Activated naive CD4-positive, alpha-beta T cell treated with Interleukin-2 at 50 U/mL for 16 hours (primary cell): Measurements from ENCODE around the gene PDCD1.
"Not testable (repeated sequence)": the region's sequence is repeated elsewhere in the genome, so short reads cannot be mapped to it uniquely, and the experiment has no call there.

Source experiments
- DNase-seq: peaks from one replicate; pipeline ENCODE4 v3.0.0-alpha.2; 2020

The PDCD1 gene

GRCh38 chr2:241850544-241851324 is 8.0 kb downstream of the PDCD1 start:
- DNase-seq, result peak; percentile 1

GRCh38 chr2:241849616-241850543 is 8.8 kb downstream of the PDCD1 start:
- peak; percentile 1 for DNase-seq

- peak; percentile 1 for DNase-seq
These were observed 9.7 kb downstream of the PDCD1 start for GRCh38 chr2:241848761-241849615.

- no peak for DNase-seq
These were observed 12.3 kb downstream of the PDCD1 start for GRCh38 chr2:241846406-241846805.

GRCh38 chr2:241844831-241845578 is 13.7 kb downstream of the PDCD1 start:
- DNase-seq, result no peak

GRCh38 chr2:241844066-241844728 is 14.5 kb downstream of the PDCD1 start:
- peak; percentile 85 for DNase-seq

- no peak for DNase-seq
These were observed 15.2 kb downstream of the PDCD1 start for GRCh38 chr2:241843321-241844065.

GRCh38 chr2:241842620-241843211 is 16.0 kb downstream of the PDCD1 start:
- DNase-seq, result peak; percentile 60

- no peak for DNase-seq
These were observed 16.7 kb downstream of the PDCD1 start for GRCh38 chr2:241842067-241842415.

GRCh38 chr2:241841181-241842066 is 17.3 kb downstream of the PDCD1 start:
- DNase-seq, result no peak

GRCh38 chr2:241837197-241837965 is 21.3 kb downstream of the PDCD1 start:
- no peak for DNase-seq

- no peak for DNase-seq
These were observed 22.4 kb downstream of the PDCD1 start for GRCh38 chr2:241836292-241836691.

GRCh38 chr2:241835611-241836010 is 23.1 kb downstream of the PDCD1 start:
- DNase-seq, result no peak

- DNase-seq, result no peak
These were observed 24.0 kb downstream of the PDCD1 start for GRCh38 chr2:241834527-241835210.

- DNase-seq, result not testable (repeated sequence)
These were observed 24.8 kb downstream of the PDCD1 start for GRCh38 chr2:241833756-241834526.

GRCh38 chr2:241833101-241833663 is 25.5 kb downstream of the PDCD1 start:
- no peak for DNase-seq

GRCh38 chr2:241827394-241827793 is 31.3 kb downstream of the PDCD1 start:
- DNase-seq, result no peak
